PFSK-1 (cell line): ENCODE data around the gene ABHD12.

Source experiments
- FOXP2 ChIP-seq: optimal IDR thresholded peaks from 2 replicates; pipeline ENCODE3; 2011; ENCODE audit warnings: borderline replicate concordance, control low read depth, inconsistent platforms; ENCODE audit not compliant: insufficient read depth; ENCODE audit errors: extremely low read length, extremely low read depth
- POLR2AphosphoS5 ChIP-seq: IDR thresholded peaks from 2 replicates; pipeline ENCODE4 v1.6.1; 2012; ENCODE audit warnings: low read depth, mild to moderate bottlenecking, control low read depth, low read length, moderate library complexity
- SIN3A ChIP-seq: IDR thresholded peaks from 2 replicates; pipeline ENCODE4 v1.6.1; 2012; ENCODE audit warnings: mild to moderate bottlenecking, low read length, moderate library complexity, borderline replicate concordance; ENCODE audit not compliant: insufficient read depth
- TAF1 ChIP-seq: IDR thresholded peaks from 2 replicates; pipeline ENCODE4 v1.6.1; 2012; ENCODE audit warnings: low read length, control low read depth, borderline replicate concordance; ENCODE audit not compliant: insufficient read depth
- TF ChIP-seq, protein P1 (sequence below), 2 experiments: IDR thresholded peaks; 2 replicates each; pipeline versions ENCODE4 v1.6.1 to v1.8.0; 2011 to 2012; ENCODE audit warnings: low read depth in 2 of 2, low read length in 2 of 2, control low read depth in 1 of 2, inconsistent platforms in 1 of 2, mild to moderate bottlenecking in 1 of 2, moderate library complexity in 1 of 2; ENCODE audit not compliant: insufficient read depth in 1 of 2

ABHD12 gene

DNA sequence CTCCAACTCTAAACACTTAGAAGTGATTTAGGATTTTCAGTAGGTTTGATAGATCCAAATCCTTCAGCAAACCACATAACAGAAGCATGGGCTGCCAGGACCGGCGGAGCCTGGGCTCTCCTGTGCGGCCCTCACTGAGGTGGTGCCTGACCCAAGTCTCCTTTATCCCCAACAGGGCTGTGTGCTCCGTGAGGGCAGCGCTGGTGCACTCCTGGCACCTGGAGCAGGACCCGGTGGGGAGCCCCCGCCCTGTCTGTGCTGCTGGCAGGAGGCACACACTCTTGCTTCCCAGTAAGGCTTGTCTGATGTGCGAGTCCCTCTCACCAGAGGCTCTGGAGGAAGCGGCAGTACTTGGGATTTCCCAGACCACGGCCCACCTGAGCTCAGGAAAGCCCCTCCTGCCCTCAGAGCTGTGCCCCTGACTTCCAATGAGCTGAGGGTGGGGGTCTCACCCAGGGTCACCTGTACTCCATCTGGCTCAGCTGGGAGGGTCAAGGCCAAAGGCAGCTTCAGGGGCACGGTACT is 86.5 kb downstream of the ABHD12 start:
- TF ChIP-seq TAF1 (no peak), POLR2AphosphoS5 (no peak), FOXP2 (no peak), SIN3A (no peak)
- TF ChIP-seq, protein P1, sequence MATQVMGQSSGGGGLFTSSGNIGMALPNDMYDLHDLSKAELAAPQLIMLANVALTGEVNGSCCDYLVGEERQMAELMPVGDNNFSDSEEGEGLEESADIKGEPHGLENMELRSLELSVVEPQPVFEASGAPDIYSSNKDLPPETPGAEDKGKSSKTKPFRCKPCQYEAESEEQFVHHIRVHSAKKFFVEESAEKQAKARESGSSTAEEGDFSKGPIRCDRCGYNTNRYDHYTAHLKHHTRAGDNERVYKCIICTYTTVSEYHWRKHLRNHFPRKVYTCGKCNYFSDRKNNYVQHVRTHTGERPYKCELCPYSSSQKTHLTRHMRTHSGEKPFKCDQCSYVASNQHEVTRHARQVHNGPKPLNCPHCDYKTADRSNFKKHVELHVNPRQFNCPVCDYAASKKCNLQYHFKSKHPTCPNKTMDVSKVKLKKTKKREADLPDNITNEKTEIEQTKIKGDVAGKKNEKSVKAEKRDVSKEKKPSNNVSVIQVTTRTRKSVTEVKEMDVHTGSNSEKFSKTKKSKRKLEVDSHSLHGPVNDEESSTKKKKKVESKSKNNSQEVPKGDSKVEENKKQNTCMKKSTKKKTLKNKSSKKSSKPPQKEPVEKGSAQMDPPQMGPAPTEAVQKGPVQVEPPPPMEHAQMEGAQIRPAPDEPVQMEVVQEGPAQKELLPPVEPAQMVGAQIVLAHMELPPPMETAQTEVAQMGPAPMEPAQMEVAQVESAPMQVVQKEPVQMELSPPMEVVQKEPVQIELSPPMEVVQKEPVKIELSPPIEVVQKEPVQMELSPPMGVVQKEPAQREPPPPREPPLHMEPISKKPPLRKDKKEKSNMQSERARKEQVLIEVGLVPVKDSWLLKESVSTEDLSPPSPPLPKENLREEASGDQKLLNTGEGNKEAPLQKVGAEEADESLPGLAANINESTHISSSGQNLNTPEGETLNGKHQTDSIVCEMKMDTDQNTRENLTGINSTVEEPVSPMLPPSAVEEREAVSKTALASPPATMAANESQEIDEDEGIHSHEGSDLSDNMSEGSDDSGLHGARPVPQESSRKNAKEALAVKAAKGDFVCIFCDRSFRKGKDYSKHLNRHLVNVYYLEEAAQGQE (IDR thresholded peaks at IDR 0.05; ENCODE audit: insufficient read depth in 1 of 2, low read depth in 2 of 2, low read length in 2 of 2), result no peak

DNA sequence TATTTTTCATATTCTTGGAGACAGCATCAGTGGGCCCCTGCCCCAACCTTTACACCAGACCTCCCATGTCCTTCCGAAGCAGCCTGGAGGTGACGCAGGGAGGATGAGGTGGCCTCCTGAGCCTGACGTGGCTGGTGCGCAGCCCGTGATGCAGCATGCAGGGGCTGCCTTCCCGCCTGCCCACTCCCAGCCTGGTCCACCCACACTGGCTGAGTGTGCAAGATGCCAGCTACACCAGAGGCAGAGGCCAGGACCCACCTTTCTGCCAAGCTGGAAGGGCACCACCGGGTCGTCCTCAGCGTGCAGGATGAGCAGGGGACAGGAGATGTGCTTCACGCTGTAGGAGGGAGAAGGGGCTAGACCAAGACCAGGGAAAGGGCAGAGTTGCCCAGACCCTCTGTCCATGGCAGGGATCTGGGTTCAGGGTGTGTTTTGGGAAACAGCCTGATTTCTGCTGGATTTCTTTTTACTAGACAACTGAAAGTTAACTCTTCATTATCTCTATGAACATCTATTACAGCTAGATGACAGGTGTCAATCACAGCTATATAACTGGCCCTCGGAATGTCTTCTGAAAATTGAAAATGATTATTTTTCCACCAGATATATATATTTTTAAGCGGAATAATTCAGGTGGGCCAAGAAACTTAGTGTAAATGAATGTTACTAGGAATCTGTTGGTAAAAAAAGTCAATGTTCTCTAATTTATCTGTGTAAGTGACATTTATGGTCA is 87.2 kb downstream of the ABHD12 start:
- no peak for TF ChIP-seq SIN3A
- no peak for TF ChIP-seq POLR2AphosphoS5
- TF ChIP-seq TAF1, result no peak
- TF ChIP-seq, protein P1 (IDR thresholded peaks at IDR 0.05; ENCODE audit: insufficient read depth in 1 of 2, low read depth in 2 of 2, low read length in 2 of 2), result no peak
- no peak for TF ChIP-seq FOXP2

DNA sequence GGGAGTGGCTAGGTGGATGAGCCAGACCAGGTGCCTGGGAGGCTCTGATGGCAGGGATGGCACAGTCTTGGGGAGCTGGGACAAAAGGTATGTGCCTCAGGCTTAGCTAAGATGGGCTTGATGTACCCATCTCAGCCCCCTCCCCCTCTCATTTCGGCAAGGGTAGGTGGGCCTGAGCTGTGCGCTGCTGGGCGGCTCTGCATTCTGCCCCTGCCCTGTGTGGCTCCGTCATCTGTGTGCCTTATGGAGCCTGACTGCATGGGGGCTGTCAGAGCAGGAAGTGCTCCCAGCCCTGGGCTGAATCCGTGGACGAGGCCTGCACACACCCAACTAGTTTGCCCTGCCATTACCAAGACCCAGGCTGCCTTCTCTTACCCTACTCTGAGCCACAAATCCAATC is 88.0 kb downstream of the ABHD12 start:
- TF ChIP-seq POLR2AphosphoS5 (no peak), SIN3A (no peak), FOXP2 (no peak), TAF1 (no peak)
- TF ChIP-seq, protein P1 (IDR thresholded peaks at IDR 0.05; ENCODE audit: insufficient read depth in 1 of 2, low read depth in 2 of 2, low read length in 2 of 2), result no peak

DNA sequence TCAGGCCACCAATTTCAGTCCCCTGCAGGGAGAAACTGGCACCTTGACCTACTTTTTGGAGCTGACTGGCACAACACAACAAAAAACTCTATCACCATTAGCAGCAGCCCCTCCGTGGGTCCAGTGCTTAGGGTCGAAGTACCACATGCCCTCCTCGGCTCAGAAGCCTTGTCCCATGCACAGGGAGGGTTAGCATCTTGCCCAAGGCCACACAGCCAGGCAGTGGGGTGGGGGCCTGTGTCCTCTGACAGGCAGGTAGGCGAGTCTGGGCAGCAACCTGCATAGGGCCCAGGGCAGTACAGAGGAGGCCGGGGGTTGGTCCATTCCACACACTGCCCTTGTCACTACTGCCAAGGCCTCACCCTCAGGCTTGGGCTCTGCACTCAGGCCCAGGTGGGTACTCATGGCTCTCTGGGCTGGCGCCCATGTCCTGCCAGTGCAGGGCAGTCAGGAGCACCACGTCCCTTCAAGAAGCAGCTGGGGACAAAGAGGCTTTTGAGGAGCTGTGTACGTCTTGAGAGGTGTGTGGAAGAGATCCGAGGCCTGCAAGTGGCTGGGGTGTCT is 89.2 kb downstream of the ABHD12 start:
- TF ChIP-seq SIN3A, result no peak

DNA sequence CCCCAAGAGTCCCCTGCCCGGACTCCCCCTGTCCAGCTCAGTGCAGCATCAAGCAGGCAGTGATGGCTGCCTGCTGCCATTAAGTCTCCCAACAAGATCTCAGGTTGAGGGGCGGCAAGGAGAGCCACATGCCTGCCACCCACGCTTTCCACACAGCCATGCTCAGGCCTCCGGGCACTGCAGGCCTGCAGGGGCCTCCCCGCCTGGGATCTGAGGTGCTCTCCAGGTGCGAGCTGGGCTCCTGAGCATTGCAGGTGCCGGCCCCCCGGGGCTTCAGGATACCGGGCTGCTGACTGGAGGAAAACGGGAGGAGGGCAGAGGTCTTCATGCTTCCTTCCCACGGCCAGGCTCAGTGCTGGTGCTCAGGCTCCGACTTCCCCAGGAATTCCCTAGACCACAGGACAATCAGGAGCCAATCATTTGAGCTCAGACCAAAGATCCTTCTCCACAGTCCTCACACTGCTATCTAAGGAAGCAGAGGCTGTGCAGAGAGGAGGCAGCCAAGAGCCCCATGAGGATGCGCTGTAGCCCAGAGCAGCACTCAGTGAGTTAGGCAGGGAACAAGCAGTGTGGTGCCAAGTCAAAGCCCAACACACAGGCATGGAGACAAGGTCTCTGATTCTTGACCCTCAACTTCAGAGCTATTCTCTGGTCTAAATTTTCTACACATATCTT is 90.0 kb downstream of the ABHD12 start:
- TF ChIP-seq, protein P1 (IDR thresholded peaks at IDR 0.05; ENCODE audit: insufficient read depth in 1 of 2, low read depth in 2 of 2, low read length in 2 of 2), result no peak
- TF ChIP-seq SIN3A (no peak), FOXP2 (no peak), POLR2AphosphoS5 (no peak), TAF1 (no peak)
